SU-DHL-6 (cell line): ENCODE results near the gene NUDT2.

Experiments used
- EZH2phosphoT487 ChIP-seq: fragments of 200-600 bp; sonication (generic), shearing (Covaris generic); conservative IDR thresholded peaks from 2 replicates; pipeline ENCODE4 v1.6.1; 2018; ENCODE audit warnings: mild to moderate bottlenecking, antibody characterized with exemption, low read length, moderate library complexity, mixed read lengths
- TF ChIP-seq, protein P1 (sequence below): fragments of 200-600 bp; sonication (generic); IDR thresholded peaks from one replicate; pipeline ENCODE4 v1.5.1; 2017; ENCODE audit warnings: antibody characterized with exemption, mild to moderate bottlenecking, low read length, moderate library complexity; ENCODE audit not compliant: insufficient read depth, poor library complexity, severe bottlenecking

DNA sequence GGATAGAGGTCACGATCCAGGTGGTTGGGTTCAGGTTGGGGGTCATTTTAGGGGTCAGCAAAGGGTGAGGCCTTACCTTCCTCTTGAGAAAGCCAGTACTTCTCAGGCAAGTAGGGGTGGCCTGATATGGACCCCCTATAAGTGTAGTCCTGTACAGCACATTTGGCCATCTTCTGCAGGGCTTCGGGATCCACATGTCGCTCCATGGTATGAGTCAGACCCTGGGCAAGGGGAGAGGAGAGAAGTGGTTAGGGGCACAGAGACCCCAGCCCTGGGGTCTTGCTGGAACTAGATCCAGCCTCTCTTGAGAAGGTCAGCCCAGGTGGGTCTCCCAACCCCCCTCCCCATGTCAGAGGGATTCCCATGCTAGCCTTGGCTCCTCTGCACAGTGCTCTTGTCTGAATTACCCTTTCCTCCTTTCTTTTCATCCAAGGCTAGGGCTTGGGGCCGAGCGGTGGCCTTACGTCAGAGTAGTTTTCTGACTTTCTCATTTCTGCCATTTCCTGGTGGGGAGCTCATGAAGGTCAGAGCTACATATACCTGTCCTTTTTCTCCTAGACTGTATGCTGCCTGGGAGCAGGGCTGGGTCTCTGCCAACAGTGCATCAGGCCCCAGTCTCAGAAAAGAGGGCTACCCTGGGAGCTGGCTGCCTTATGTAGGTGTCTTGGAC, 56.3 kb downstream of the NUDT2 start:
- TF ChIP-seq EZH2phosphoT487 = no peak
- TF ChIP-seq, protein P1, sequence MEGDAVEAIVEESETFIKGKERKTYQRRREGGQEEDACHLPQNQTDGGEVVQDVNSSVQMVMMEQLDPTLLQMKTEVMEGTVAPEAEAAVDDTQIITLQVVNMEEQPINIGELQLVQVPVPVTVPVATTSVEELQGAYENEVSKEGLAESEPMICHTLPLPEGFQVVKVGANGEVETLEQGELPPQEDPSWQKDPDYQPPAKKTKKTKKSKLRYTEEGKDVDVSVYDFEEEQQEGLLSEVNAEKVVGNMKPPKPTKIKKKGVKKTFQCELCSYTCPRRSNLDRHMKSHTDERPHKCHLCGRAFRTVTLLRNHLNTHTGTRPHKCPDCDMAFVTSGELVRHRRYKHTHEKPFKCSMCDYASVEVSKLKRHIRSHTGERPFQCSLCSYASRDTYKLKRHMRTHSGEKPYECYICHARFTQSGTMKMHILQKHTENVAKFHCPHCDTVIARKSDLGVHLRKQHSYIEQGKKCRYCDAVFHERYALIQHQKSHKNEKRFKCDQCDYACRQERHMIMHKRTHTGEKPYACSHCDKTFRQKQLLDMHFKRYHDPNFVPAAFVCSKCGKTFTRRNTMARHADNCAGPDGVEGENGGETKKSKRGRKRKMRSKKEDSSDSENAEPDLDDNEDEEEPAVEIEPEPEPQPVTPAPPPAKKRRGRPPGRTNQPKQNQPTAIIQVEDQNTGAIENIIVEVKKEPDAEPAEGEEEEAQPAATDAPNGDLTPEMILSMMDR = no peak
